B cell (primary cell): Measurements from ENCODE around the gene SWSAP1.

ENCODE experiments used
- EZH2 ChIP-seq: IDR thresholded peaks from 2 replicates; pipeline ENCODE4 v1.6.1; 2012; ENCODE audit warnings: borderline replicate concordance, low read depth, mild to moderate bottlenecking, moderate library complexity, low read length; ENCODE audit not compliant: insufficient read depth, poor library complexity, severe bottlenecking
- TF ChIP-seq, protein P1 (sequence below): fragments of 200-600 bp; IDR thresholded peaks from one replicate; pipeline ENCODE4 v1.8.0; 2022; ENCODE audit warnings: antibody characterized with exemption, mild to moderate bottlenecking

DNA sequence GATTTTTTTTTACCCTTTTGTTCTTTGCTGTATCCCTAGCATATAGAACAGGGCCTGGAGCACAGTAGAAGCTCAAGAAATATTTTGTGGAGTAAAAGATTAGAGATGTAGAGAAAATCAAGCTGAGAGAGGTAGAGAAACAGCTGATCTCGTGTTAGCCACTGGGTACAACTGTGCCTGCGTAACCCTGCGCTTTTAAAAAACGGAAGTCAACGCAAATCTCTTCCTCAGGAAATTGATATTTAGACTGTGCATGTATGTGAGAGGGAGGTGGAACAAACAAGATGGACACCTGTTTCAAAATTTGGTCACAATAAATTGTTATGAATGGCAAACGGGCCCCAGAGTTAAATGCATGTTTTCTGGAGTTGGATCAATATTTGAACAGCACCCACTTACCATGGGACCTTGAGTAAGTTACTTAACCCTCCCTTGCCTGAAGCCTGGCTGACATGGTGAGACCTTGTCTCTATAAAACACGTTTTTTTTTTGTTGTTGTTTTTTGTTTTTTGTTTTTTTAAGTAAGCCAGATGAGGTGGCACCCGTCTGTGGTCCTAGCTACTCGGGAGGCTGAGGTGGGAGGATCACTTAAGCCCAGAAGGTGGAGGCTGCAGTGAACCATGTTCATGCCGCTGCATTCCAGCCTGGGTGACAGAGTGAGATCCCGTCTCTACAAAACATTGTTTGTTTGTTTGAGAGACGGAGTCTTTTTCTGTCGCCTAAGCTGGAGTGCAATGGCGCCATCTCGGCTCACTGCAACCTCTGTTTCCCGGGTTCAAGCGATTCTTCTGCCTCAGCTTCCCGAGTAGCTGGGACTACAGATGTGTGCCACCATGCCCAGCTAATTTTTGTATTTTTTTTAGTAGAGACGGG is 12.9 kb downstream of the SWSAP1 start:
- TF ChIP-seq, protein P1, sequence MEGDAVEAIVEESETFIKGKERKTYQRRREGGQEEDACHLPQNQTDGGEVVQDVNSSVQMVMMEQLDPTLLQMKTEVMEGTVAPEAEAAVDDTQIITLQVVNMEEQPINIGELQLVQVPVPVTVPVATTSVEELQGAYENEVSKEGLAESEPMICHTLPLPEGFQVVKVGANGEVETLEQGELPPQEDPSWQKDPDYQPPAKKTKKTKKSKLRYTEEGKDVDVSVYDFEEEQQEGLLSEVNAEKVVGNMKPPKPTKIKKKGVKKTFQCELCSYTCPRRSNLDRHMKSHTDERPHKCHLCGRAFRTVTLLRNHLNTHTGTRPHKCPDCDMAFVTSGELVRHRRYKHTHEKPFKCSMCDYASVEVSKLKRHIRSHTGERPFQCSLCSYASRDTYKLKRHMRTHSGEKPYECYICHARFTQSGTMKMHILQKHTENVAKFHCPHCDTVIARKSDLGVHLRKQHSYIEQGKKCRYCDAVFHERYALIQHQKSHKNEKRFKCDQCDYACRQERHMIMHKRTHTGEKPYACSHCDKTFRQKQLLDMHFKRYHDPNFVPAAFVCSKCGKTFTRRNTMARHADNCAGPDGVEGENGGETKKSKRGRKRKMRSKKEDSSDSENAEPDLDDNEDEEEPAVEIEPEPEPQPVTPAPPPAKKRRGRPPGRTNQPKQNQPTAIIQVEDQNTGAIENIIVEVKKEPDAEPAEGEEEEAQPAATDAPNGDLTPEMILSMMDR, result no peak
- TF ChIP-seq EZH2, result no peak
